ENCODE data around the gene SETDB2. TPM values are rescaled to one million over a fixed set of nuclear protein-coding genes. Genes with fewer than 3 reads are reported as not detected.

The SETDB2 gene
- total and polyA plus RNA-seq, 10 of the 15 experiments (the other 5 are each of a cell fraction or from before 2014, with no cell fraction given), result 1.2 to 10.0 (median 7.4) TPM

DNA sequence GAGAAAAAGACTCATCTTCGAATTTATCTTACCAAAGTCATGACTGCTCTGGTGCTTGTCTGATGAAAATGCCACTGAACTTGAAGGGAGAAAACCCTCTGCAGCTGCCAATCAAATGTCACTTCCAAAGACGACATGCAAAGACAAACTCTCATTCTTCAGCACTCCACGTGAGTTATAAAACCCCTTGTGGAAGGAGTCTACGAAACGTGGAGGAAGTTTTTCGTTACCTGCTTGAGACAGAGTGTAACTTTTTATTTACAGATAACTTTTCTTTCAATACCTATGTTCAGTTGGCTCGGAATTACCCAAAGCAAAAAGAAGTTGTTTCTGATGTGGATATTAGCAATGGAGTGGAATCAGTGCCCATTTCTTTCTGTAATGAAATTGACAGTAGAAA is 32.5 kb downstream of the SETDB2 start (continued):
- TF ChIP-seq MEF2B (IDR thresholded peaks at IDR 0.05; ENCODE audit: partially characterized antibody, poor library complexity, severe bottlenecking) (no peak), MTA2 (IDR thresholded peaks at IDR 0.05; ENCODE audit: low read depth) (no peak)

DNA sequence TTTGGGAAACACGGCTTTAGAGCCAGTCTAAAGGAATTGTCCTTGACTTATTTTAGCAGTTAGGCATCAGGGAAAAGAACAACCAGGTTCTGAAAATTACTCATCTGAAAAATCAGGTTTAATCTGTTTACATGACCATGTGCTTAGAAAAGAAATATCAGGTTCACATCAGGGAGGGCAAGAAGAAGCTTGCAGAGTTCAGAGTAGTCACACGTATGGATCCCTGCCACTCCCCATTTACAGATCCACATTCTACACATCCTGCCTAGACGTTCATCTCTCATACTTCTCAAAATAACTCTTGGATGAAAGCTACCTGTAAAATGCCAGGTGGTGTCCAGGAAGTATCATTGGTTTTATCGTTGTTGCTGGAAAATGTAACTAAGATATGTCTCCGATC is 37.7 kb downstream of the SETDB2 start:
- SMC1A ChIA-PET (ENCODE audit: uncharacterized antibody, unreplicated experiment), result no interaction called here
- 80% methylated on average over 5 of the region's 5 CpGs for WGBS (ENCODE audit: insufficient coverage, insufficient replicate concordance, low lambda C conversion rate, missing lambda C conversion rate)
- in situ Hi-C loops (cut with MboI) (no loop called here), intact Hi-C loops (cut with micrococcal nuclease; ENCODE audit: unreplicated experiment) (no loop called here)
- POLR2A ChIA-PET, result no interaction called here
- Histone ChIP-seq H4K20me1 (ENCODE audit: control insufficient read depth, insufficient read depth) (no peaks in the 10 kb centered on the region), H3K27ac (ENCODE audit: control insufficient read depth, insufficient read depth) (no peak overlapping the region), H2AFZ (ENCODE audit: control insufficient read depth, low read depth, low read length) (no peak overlapping the region), H3K4me2 (ENCODE audit: control insufficient read depth, insufficient read depth) (no peak overlapping the region), H3K9me3 (replicated peaks; ENCODE audit: control insufficient read depth, insufficient read depth, low read length) (no peaks in the 10 kb centered on the region), H3K9ac (ENCODE audit: control insufficient read depth, insufficient read depth, low read length) (no peak overlapping the region), H3K27me3 (replicated peaks in 1 of 2; ENCODE audit: control insufficient read depth in 2 of 2, insufficient read depth in 2 of 2, low read length in 1 of 2) (no peaks in the 10 kb centered on the region), H3K36me3 (ENCODE audit: control insufficient read depth in 2 of 2, insufficient read depth in 2 of 2, low read length in 1 of 2) (peaks cover 0 to 26% of the 10 kb centered on the region in 2 experiments; a peak in 2 of 4 replicates), H3K4me1 (ENCODE audit: control insufficient read depth, insufficient read depth, low read length) (no peaks in the 10 kb centered on the region), H3K79me2 (ENCODE audit: control insufficient read depth, insufficient read depth, low read length) (no peaks in the 10 kb centered on the region), H3K4me3 (no peak overlapping the region)
- no peak for ATAC-seq
- RAD21 ChIA-PET (ENCODE audit: unreplicated experiment), result no interaction called here
- CTCF ChIA-PET, result no interaction called here
- no peak for DNase-seq (ENCODE audit: low read depth, low spot score)
- no TSS peak for BruUV-seq (replicated peaks)
- TF ChIP-seq NBN (IDR thresholded peaks at IDR 0.05) (no peak), FOS (IDR thresholded peaks at IDR 0.05; ENCODE audit: borderline replicate concordance, extremely low read depth, insufficient read length) (no peak), SREBF1 (IDR thresholded peaks at IDR 0.05; ENCODE audit: low read length) (no peak), FOXM1 (IDR thresholded peaks at IDR 0.05; ENCODE audit: low read depth, low read length) (no peak), ATF3 (IDR thresholded peaks at IDR 0.05; ENCODE audit: borderline replicate concordance, extremely low read depth, low read depth, low read length) (no peak)
- TF ChIP-seq, protein P1, sequence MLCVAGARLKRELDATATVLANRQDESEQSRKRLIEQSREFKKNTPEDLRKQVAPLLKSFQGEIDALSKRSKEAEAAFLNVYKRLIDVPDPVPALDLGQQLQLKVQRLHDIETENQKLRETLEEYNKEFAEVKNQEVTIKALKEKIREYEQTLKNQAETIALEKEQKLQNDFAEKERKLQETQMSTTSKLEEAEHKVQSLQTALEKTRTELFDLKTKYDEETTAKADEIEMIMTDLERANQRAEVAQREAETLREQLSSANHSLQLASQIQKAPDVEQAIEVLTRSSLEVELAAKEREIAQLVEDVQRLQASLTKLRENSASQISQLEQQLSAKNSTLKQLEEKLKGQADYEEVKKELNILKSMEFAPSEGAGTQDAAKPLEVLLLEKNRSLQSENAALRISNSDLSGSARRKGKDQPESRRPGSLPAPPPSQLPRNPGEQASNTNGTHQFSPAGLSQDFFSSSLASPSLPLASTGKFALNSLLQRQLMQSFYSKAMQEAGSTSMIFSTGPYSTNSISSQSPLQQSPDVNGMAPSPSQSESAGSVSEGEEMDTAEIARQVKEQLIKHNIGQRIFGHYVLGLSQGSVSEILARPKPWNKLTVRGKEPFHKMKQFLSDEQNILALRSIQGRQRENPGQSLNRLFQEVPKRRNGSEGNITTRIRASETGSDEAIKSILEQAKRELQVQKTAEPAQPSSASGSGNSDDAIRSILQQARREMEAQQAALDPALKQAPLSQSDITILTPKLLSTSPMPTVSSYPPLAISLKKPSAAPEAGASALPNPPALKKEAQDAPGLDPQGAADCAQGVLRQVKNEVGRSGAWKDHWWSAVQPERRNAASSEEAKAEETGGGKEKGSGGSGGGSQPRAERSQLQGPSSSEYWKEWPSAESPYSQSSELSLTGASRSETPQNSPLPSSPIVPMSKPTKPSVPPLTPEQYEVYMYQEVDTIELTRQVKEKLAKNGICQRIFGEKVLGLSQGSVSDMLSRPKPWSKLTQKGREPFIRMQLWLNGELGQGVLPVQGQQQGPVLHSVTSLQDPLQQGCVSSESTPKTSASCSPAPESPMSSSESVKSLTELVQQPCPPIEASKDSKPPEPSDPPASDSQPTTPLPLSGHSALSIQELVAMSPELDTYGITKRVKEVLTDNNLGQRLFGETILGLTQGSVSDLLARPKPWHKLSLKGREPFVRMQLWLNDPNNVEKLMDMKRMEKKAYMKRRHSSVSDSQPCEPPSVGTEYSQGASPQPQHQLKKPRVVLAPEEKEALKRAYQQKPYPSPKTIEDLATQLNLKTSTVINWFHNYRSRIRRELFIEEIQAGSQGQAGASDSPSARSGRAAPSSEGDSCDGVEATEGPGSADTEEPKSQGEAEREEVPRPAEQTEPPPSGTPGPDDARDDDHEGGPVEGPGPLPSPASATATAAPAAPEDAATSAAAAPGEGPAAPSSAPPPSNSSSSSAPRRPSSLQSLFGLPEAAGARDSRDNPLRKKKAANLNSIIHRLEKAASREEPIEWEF (IDR thresholded peaks at IDR 0.05; ENCODE audit: insufficient replicate concordance, low read depth, low read length), result no peak
- FAIRE-seq, result no peak

All from GM12878 (cell line).